ENCODE results near the gene NKPD1. TPM values are rescaled to one million over a fixed set of nuclear protein-coding genes. Genes with fewer than 3 reads are reported as not detected.

The NKPD1 gene
- total RNA-seq, 1 donor from 2014 or later: 0.13 TPM

DNA sequence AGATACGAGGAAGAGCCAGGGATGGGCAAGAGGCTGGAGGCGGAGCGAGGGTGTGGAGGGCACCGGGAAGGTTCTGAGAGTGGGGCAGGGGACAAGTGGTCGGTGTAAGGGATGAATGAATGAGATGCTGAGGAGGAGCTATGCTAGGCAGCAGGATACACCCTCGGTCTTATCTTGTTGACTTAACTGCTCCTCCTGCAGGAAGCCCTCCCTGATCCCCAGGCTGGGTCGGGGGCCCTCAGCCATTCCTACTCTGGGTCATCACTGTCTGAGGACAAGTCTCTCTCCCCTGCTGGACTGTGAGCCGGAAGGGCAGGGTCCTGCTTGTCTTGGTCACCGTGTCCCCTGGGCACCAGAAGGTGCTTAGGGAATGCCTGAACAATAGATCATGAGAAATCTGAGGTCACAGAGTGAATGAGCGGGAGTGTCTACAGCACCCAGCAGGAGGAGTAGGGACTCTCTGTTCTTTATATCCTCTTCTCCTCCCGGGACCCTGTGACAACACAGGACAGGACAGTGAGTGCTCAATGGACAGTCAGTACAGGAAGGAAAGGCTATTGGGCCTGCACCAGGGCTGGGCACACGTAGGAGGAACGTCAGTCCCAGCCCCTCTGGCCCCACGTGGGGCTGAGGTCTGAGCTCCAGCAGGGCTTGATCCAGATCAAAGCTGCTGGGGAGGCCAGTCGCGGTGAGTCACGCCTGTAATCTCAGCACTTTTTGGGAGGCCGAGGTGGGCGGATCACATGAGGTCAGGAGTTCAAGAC lies 6.5 kb downstream of the NKPD1 start:
- DNase-seq (ENCODE audit: low read depth, low spot score): no peak

DNA sequence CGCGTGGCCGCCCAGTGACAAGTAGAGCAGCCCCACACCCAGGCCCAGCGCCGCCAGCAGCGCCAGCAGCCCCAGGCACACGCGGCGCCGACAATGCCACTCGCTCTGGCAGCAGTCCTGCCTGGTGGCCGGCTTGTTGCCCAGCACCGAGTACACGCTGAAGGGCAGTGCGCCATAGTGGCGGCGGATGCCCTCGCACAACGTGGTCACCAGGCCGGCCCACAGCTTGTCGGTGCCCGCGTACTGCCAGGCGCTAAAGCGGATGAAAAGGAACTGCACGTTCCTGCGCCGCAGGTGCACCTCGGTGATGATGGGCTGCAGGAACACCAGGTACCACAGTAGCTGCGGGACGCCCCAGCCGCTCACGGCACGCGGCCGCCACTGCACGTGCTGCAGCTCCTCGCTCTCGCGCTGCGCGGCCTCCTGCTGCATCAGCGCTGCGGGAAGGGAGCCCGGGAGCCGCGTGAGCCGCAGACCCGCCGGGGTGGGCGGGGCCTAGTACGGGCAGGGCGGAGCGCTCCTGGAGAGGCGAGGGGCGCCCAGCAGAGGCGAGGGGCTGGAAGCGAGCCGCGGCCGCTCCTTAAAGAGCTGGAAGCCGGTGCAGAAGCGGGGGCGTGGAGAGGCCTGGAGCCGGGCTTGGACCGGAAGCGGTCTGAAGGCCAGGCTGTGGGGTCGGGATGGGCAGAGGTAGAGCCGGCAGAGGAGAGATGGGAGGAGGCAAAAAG lies 7.3 kb downstream of the NKPD1 start:
- DNase-seq (ENCODE audit: low read depth, low spot score): no peak

DNA sequence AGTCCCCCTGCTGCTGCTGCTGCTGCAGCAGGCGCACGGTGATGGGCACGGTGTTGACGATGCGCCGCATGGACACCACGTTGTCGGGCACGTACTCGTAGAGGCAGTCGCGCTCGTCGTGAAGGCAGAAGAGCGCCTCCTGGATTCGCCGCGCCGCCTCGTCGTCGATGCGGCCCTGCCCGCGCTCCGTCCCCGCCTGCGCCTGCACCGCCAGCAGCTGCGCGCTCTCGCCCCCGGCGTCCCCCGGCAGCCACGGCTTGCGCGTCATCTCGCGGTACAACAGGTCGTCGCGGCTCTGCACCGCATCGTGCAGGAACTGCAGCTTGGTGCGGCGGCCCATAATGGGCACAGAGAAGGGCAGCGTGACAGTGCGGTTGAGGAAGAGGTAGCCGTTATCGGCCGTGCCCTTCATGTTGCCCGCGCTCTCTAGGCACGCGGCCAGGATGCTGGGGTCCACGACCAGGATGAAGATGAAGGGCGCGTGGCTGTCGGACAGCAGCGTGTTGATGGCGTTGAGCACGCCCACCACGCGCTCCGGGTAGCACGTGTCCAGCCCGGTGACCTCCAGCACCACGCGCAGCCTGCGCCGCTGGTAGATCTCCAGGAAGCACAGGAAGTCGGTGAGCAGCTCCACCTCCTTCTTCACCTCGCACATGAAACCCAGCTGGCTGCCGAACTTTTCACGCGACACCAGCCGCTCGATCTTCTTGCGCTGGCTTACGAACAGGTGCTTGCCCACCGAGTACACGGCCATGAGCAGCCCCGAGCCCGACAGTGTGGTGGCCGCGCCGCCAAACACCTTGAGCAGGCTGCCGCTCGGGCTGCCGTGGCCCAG lies 8.1 kb downstream of the NKPD1 start:
- DNase-seq (ENCODE audit: low read depth, low spot score): no peak

DNA sequence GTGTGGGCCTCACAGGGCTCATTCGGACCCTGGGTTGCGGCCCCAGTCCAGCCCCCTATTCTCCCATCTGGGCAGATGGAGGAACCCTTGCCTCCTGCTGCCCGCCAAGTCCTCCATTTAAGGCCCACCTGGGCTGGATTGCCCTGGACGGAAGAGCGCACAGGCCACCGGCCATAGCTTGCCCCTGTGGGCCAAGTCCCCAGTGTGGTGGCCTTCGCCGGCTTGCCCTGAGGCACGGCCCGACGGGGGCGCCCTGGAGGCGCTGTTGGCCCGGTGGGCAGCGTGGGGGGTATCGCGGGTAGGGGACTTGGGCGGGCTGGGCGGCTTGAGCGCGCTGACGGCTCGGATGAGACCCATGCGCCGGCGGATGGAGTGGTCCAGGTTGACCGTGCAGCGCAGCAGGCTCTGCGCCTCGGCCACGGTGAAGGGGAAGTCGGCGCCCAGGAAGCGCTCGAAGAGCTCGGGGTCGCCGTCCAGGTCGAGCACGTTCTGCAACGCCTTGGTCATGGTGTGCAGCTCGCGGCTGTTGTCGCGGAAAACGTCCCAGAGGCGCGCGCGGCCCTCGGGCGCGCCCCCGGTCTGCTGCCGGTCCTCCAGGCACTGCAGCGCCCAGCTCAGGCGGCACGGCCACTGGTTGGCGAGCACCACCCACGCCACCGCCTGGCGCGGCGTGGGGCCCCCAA lies 8.8 kb downstream of the NKPD1 start:
- no peak for DNase-seq (ENCODE audit: low read depth, low spot score)

GRCh38 chr19:45151320-45151719 lies 9.5 kb downstream of the NKPD1 start:
- no peak for DNase-seq (ENCODE audit: low read depth, low spot score)

DNA sequence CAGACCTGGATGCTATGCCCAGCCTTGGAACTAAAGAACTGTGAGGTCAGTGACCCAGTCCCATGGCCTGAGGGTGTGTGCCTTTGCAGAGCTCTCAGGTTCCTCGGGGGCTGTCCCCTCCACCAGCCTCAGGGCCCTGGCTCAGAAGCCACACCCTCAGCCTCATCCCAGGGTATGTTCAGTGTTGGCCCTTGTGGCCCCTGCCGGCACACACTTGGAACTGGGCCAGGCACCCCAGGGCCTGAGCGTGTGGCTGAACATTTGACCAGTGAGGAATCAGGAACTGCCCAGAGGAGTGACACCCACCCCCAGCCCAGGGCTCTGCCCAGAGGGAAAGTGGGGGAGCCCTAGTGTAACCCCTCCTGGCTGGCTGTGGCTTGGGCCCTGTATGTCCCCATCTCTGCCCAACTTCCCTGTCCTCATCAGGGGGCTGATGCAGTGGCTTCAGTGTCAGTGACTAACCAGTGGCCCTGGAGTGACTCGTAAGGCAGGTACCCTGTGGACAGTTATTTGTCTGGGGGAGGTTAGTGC lies 10.0 kb downstream of the NKPD1 start:
- no peak for DNase-seq (ENCODE audit: low read depth, low spot score)

DNA sequence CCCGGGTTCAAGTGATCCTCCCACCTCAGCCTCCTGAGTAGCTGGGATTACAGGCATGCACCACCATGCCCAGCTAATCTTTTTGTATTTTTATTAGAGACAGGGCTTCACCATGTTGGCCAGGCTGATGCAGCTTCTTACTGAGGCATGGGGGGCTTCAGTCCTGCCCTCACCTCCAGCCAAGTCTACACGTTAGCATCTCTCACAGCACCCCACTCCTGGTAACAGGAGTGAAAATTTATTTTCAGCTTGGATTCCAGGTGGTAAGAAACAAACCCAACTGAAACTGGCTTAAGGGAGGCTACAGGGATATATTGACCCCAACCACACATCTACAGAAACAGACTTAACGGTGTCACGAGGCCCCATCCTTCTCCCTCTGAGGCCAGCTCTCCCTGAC lies 10.6 kb downstream of the NKPD1 start:
- no peak for DNase-seq (ENCODE audit: low read depth, low spot score)

- no peak for DNase-seq (ENCODE audit: low read depth, low spot score)
Measured at GRCh38 chr19:45149129-45149528, 11.7 kb downstream of the NKPD1 start.

DNA sequence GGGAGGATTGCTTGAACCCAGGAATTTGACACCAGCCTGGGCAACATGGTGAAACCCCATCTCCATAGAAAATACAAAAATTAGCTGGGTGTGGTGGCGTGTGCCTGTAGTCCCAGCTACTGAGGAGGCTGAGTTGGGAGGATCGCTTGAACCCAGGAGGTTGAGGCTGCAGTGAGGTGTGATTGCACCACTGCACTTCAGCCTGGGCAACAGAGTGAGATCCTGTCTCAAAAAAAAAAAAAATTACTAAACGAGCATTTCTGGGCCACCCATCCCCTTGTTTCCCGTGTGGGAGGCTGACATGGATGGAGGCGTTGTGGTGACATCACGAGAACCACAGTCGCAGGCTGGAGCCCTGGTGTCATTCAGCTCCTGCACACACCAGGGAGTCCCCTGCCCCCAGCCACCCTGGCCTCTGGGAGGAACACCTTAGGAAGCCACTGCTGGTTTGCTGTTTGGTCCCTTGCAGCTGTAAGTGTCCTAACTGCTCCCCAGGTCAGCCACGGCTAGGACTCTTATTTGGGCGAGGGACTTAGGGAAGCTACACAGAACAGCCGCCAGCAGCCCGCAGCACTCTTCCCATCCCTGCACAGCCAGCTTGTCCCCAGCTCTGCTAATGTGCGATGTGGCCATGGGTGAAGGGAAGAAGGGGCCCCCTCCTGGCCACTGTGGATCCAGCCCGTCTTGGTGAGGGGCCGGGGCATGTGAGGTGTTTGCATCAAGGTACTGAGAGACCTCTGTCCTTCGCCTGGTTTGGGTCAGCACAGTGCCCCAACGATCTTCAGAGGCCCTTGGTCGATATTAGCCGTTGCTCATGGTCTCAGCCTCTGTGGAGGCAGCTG lies 12.7 kb downstream of the NKPD1 start:
- no peak for DNase-seq (ENCODE audit: low read depth, low spot score)

DNA sequence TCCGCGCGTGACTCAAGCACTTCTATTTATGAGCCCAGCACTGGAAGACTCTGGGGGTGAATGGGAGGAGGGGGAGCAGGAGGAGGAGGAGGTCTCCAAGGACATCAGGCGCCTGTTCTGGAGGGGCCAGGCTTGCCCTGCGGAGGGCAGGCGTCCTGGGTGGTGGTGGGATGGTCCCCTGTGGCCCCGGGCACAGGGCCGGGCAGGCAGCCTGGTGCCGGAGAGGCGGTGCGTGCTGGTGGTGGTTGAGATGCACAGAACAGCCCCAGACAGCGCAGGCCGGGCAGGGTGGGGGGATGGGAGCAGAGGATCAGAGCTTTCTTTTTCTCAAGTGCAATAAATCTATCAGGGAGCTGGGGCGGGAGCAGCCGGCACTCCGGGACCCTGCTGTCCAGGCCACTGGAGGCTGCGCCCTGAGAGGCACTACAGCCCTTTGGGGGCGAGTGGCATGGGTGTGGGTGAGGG lies 14.0 kb downstream of the NKPD1 start:
- no peak for DNase-seq (ENCODE audit: low read depth, low spot score)

GRCh38 chr19:45146251-45146650 lies 14.5 kb downstream of the NKPD1 start:
- DNase-seq (ENCODE audit: low read depth, low spot score): no peak

DNA sequence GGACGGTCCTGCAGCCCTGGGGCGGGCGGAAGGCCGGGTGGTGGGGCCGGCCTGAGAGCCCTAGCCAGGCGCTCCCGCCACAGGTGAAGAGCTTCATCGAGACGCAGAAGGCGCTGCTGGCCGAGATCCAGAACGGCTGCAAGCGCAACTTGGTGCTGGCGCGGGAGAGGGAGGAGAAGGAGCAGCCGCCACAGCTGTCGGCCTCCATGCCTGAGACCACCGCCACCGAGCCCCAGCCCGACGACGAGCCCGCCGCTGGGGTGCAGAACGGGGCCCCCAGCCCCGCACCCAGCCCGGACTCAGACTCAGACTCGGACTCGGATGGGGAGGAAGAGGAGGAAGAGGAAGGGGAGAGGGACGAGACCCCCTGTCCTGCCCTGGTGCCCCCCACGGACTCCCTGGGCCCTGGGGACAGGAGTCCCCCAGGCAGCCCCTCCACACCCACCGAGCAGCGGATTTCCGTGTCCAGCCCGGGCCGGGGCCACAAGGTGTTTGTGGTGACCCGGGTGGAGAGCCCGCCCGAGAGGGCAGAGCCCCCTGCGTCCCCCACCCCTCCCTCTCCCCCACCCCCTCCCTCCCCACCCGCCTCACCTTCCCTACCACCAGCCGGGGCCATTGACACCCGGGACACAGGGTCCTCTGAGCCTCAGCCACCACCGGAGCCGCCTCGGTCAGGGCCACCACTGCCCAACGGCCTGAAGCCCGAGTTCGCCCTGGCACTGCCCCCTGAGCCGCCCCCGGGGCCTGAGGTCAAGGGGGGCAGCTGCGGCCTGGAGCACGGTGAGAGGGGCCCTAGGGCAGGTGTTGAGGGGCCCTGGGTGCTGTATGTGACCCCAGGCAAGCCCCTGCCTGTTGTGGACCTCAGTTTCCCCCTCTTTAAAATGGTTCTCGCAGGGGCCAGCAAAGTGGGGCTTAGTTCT lies 15.3 kb downstream of the NKPD1 start:
- no peak for DNase-seq (ENCODE audit: low read depth, low spot score)

- DNase-seq (ENCODE audit: low read depth, low spot score): no peak
Measured at GRCh38 chr19:45144431-45145269, 16.1 kb downstream of the NKPD1 start.

DNA sequence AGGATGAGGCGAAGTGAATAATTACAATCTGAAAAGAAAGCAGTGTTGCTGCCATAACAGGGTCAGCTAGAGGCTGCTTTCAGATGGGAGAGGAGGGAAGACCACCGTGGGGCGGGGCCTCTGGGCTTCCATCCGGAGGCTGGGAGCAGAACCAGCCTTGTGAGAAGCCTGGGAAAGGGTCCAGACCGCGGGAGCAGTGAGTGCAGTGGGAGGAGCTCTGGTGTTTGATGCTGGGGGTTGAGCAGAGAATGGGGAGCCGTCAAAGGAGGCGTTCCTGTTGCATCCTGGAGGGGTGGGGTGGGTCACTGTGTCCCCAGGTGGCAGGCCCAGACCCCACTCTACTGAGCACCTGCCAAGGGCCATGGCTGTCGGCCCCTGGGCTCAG lies 18.1 kb downstream of the NKPD1 start:
- DNase-seq (ENCODE audit: low read depth, low spot score): no peak

DNA sequence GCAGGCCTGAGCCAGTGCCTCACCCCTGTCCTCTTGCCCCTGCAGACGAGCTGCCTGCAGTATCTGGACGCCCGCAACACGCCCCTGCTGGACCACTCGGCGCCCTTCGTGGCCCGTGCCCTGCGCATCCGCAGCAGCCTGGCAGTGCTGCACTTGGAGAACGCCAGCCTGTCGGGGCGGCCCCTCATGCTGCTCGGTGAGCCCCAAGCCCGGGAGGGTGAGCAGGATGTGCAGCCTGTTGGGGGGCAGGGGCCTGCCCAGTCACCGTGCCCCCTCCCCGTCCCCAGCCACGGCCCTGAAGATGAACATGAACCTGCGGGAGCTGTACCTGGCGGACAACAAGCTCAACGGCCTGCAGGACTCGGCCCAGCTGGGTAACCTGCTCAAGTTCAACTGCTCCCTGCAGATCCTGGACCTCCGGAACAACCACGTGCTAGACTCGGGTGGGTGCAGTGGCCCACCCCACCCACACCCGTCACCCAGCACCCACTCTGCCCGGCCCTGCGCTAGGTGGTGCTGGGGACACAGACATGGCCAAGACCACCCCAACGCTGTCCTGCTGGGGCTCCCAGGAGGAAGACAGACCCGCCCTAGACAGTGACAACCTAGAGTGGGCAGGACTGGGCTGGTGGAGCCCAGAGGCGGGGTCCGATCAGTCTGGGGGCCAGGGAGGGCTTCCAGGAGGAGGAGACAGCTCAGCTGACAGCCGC lies 18.6 kb downstream of the NKPD1 start:
- no peak for DNase-seq (ENCODE audit: low read depth, low spot score)

- no peak for DNase-seq (ENCODE audit: low read depth, low spot score)
Measured at GRCh38 chr19:45141203-45141900, 19.4 kb downstream of the NKPD1 start.

DNA sequence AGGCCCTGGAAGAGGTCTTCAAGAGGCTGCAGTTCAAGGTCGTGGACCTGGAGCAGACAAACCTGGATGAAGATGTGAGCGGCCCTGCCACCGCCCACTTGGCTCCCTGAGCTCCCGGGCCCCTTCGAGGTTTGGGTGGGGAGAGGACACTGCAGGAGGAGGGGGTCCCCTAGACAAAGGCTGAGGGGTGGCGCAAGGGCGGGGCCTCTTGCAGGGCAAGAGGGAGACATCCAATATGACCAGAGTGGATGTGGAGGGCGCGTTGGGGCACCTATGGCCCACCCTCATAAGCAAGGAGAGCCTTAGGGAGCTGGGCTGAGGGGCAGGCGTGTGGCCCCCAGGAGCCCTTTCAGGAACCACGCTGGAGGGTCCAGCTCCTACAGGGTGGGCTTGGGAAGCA lies 20.2 kb downstream of the NKPD1 start:
- DNase-seq (ENCODE audit: low read depth, low spot score): no peak

All from pulmonary artery endothelial cell (primary cell).